Panc1 (cell line): ENCODE measurements around the gene FBXL17.

Experiments used
- TF ChIP-seq, protein P1 (sequence below): fragments of 450-650 bp; IDR thresholded peaks from 2 replicates; pipeline ENCODE4 v1.5.1; 2017; ENCODE audit warnings: mild to moderate bottlenecking
- TF ChIP-seq, protein P2 (sequence below), 2 experiments: IDR thresholded peaks; 2 replicates each; pipeline ENCODE4 v1.6.1; 2011 to 2012; ENCODE audit warnings: low read depth in 2 of 2, control low read depth in 1 of 2, low read length in 1 of 2, mild to moderate bottlenecking in 1 of 2, moderate library complexity in 1 of 2; ENCODE audit not compliant: insufficient read depth in 1 of 2

DNA sequence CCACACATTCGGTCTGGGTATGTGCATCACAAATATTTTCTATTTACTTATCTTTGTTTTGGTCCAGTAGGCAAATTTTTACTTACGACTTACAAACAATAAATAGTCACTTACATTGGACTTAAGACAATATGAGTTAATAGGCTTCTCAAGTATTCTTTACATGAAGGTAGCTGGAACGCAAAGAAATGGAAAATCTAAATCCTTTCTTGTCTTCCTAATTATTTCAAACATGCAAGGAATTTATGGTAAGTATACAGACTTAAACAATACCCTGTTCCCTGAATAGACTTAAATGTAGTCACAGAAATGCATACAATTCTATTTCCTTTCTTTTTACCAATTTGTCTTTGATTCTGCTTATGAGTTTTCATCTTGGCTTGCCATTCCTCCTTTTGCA, 448.6 kb downstream of the FBXL17 start:
- TF ChIP-seq, protein P1, sequence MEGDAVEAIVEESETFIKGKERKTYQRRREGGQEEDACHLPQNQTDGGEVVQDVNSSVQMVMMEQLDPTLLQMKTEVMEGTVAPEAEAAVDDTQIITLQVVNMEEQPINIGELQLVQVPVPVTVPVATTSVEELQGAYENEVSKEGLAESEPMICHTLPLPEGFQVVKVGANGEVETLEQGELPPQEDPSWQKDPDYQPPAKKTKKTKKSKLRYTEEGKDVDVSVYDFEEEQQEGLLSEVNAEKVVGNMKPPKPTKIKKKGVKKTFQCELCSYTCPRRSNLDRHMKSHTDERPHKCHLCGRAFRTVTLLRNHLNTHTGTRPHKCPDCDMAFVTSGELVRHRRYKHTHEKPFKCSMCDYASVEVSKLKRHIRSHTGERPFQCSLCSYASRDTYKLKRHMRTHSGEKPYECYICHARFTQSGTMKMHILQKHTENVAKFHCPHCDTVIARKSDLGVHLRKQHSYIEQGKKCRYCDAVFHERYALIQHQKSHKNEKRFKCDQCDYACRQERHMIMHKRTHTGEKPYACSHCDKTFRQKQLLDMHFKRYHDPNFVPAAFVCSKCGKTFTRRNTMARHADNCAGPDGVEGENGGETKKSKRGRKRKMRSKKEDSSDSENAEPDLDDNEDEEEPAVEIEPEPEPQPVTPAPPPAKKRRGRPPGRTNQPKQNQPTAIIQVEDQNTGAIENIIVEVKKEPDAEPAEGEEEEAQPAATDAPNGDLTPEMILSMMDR: no peak
- TF ChIP-seq, protein P2, sequence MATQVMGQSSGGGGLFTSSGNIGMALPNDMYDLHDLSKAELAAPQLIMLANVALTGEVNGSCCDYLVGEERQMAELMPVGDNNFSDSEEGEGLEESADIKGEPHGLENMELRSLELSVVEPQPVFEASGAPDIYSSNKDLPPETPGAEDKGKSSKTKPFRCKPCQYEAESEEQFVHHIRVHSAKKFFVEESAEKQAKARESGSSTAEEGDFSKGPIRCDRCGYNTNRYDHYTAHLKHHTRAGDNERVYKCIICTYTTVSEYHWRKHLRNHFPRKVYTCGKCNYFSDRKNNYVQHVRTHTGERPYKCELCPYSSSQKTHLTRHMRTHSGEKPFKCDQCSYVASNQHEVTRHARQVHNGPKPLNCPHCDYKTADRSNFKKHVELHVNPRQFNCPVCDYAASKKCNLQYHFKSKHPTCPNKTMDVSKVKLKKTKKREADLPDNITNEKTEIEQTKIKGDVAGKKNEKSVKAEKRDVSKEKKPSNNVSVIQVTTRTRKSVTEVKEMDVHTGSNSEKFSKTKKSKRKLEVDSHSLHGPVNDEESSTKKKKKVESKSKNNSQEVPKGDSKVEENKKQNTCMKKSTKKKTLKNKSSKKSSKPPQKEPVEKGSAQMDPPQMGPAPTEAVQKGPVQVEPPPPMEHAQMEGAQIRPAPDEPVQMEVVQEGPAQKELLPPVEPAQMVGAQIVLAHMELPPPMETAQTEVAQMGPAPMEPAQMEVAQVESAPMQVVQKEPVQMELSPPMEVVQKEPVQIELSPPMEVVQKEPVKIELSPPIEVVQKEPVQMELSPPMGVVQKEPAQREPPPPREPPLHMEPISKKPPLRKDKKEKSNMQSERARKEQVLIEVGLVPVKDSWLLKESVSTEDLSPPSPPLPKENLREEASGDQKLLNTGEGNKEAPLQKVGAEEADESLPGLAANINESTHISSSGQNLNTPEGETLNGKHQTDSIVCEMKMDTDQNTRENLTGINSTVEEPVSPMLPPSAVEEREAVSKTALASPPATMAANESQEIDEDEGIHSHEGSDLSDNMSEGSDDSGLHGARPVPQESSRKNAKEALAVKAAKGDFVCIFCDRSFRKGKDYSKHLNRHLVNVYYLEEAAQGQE (IDR thresholded peaks at IDR 0.05; ENCODE audit: insufficient read depth in 1 of 2, low read depth in 2 of 2, low read length in 1 of 2): no peak
